HUES6 (cell line): ENCODE measurements around the gene NEUROG1.
A peak's percentile ranks its signal among the peaks of the same experiment; 100 is the strongest.

Source experiments
- H3K27ac ChIP-seq: 2 replicates; pipeline ENCODE4 v1.7.0; 2013; ENCODE audit warnings: low read depth, mild to moderate bottlenecking, low read length, inconsistent platforms
- H3K27me3 ChIP-seq: 2 replicates; pipeline ENCODE4 v1.6.1; 2013; ENCODE audit warnings: low read length; ENCODE audit not compliant: control insufficient read depth, insufficient read depth
- H3K36me3 ChIP-seq: 2 replicates; pipeline ENCODE4 v1.6.1; 2013; ENCODE audit warnings: low read length; ENCODE audit not compliant: control insufficient read depth, insufficient read depth
- H3K4me1 ChIP-seq: 2 replicates; pipeline ENCODE4 v1.6.1; 2013; ENCODE audit warnings: low read length; ENCODE audit not compliant: control insufficient read depth, insufficient read depth
- H3K4me3 ChIP-seq: 2 replicates; pipeline ENCODE4 v1.5.1; 2013; ENCODE audit warnings: low read depth, low read length
- H3K9ac ChIP-seq: one replicate; pipeline ENCODE4 v1.6.1; 2013; ENCODE audit warnings: mild to moderate bottlenecking, low read length
- H3K9me3 ChIP-seq: 2 replicates; pipeline ENCODE4 v1.6.1; 2013; ENCODE audit warnings: low read depth, low read length; ENCODE audit not compliant: control insufficient read depth, insufficient read depth

Gene NEUROG1

GRCh38 chr5:135535820-135536801 lies at the start of gene NEUROG1:
Gene NEUROG1, minus strand, starts transcription at chr5:135535964. Its CDS starts 274 bp downstream, at chr5:135535690.
- peaks cover 100% of the 10 kb centered on the region for H3K27me3 ChIP-seq

DNA sequence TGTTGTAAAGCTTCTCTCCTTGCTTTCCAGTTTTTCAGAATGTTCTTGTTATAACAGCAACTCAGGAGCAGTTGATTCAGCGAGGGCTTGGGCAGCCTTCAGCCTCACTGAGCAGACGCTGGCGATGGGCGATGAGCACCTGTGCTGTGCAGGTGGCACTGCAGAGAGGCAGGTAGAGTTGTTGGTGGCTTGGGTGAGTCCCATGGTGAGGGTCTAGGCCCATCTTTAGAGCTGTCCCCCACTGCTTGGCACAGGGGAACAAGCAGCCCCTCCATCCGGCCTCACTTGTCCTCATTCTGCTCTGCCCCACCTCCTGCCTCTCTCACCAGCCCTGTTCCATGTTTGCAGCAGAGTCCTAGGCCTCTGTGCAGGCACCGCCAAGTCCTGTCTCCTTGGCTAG lies 49.2 kb upstream of the NEUROG1 start:
- no peak overlapping the region for H3K27ac ChIP-seq
- H3K9ac ChIP-seq: no peak overlapping the region
- H3K4me1 ChIP-seq: no peaks in the 10 kb centered on the region
- no peak overlapping the region for H3K4me3 ChIP-seq
- no peaks in the 10 kb centered on the region for H3K9me3 ChIP-seq
- no peaks in the 10 kb centered on the region for H3K36me3 ChIP-seq
- H3K27me3 ChIP-seq: peaks cover 42% of the 10 kb centered on the region

More at GRCh38 chr5:135535820-135536801, at the start of gene NEUROG1:
- H3K4me1 ChIP-seq: peaks cover 20% of the 10 kb centered on the region
- H3K9ac ChIP-seq: no peak within 1 kb of the TSS
- H3K36me3 ChIP-seq: no peaks in the 10 kb centered on the region
- H3K9me3 ChIP-seq: peaks cover 5% of the 10 kb centered on the region; the same call in 1 of the 2 replicates
- H3K4me3 ChIP-seq: peak within 1 kb of the TSS; percentile 47
- no peak within 1 kb of the TSS for H3K27ac ChIP-seq

- peaks cover 48% of the 10 kb centered on the region for H3K27me3 ChIP-seq
- no peak overlapping the region for H3K4me3 ChIP-seq
- H3K9ac ChIP-seq: no peak overlapping the region
- H3K36me3 ChIP-seq: no peaks in the 10 kb centered on the region
- H3K9me3 ChIP-seq: no peaks in the 10 kb centered on the region
- H3K27ac ChIP-seq: no peak overlapping the region
- H3K4me1 ChIP-seq: 0 out of 2 replicates have a peak, but pooled peaks cover 4% of the 10 kb centered on the region
These were observed 48.5 kb upstream of the NEUROG1 start for GRCh38 chr5:135584276-135584675.

- Histone ChIP-seq H3K27ac (no peak overlapping the region), H3K4me3 (no peak overlapping the region), H3K9ac (no peak overlapping the region), H3K9me3 (no peaks in the 10 kb centered on the region), H3K27me3 (peaks cover 69% of the 10 kb centered on the region), H3K36me3 (no peaks in the 10 kb centered on the region), H3K4me1 (peaks cover 18% of the 10 kb centered on the region)
These were observed 46.5 kb upstream of the NEUROG1 start for GRCh38 chr5:135582099-135582781.

DNA sequence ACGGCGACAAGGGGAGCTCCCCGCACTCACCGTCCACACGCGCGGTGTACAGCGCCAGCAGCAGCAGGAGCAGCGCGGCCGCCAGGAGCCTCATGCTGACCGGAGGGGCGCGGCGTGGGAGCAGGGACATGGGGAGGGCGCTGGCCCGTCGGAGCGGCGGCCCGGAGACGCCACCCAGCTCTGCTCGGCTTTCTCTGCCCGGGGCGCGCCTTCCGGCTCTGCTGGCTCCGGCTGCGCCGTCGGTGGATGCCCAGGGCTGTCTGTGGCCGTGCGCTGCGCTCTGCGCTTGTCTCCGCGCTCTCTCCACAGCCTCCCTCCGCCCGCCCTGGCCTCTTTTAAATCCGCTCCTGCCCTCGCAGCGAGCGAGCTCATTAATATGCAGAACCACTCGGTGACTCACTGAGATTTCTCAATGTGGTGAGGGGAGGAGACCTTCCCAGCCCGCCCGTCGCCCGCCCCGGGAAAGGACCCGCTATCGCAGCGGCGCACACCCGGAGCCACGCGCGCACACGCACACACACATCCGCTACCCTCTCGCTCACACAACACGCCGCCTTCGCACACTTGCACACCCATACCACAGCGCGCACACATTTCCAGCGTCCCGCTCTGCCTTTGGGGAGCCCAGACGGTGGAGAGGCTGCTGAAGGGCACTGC lies 43.0 kb upstream of the NEUROG1 start, which contains the start of gene CXCL14:
TSS of gene CXCL14 (minus strand) at position 307 of the 657 bp plus-strand sequence. CDS start at position 94, 213 bp downstream.
- peak within 1 kb of the TSS; percentile 76 for H3K4me3 ChIP-seq
- H3K36me3 ChIP-seq: no peaks in the 10 kb centered on the region; the same call in 1 of the 2 replicates
- H3K9ac ChIP-seq: peak within 1 kb of the TSS; percentile 67
- peaks cover 86% of the 10 kb centered on the region for H3K27me3 ChIP-seq
- H3K9me3 ChIP-seq: no peaks in the 10 kb centered on the region
- H3K4me1 ChIP-seq: peaks cover 33% of the 10 kb centered on the region
- H3K27ac ChIP-seq: no peak within 1 kb of the TSS

DNA sequence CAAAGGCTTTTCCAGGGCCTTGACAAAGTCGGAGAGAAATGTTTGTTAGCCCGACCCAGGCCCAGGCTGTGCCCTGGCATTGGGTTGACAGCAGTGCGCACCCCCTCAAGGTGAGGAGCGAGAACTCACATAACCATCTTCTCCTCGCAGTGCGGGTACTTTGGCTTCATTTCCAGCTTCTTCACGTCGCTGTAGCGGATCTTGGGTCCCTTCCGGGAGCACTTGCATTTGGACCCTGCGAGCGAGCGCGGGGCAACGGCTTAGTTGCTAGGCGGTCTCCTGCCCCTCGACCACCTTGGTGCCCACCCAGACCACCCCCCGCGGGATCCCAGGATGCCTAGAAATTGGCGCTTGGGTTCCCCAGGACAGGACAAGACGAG lies 42.5 kb upstream of the NEUROG1 start:
- no peaks in the 10 kb centered on the region; the same call in 1 of the 2 replicates for H3K36me3 ChIP-seq
- H3K4me3 ChIP-seq: peak overlapping the region; percentile 76
- no peak overlapping the region for H3K27ac ChIP-seq
- peak overlapping the region; percentile 67 for H3K9ac ChIP-seq
- H3K9me3 ChIP-seq: no peaks in the 10 kb centered on the region
- H3K4me1 ChIP-seq: peaks cover 33% of the 10 kb centered on the region
- peaks cover 81% of the 10 kb centered on the region for H3K27me3 ChIP-seq

GRCh38 chr5:135577421-135577820 lies 41.7 kb upstream of the NEUROG1 start:
- peaks cover 33% of the 10 kb centered on the region for H3K4me1 ChIP-seq
- H3K4me3 ChIP-seq: peak overlapping the region; percentile 76; the same call in 1 of the 2 replicates
- no peaks in the 10 kb centered on the region for H3K9me3 ChIP-seq
- H3K36me3 ChIP-seq: no peaks in the 10 kb centered on the region; the same call in 1 of the 2 replicates
- H3K27me3 ChIP-seq: peaks cover 72% of the 10 kb centered on the region
- H3K27ac ChIP-seq: no peak overlapping the region
- peak overlapping the region; percentile 0 for H3K9ac ChIP-seq

- peaks cover 61% of the 10 kb centered on the region for H3K27me3 ChIP-seq
- no peaks in the 10 kb centered on the region; the same call in 1 of the 2 replicates for H3K36me3 ChIP-seq
- H3K4me3 ChIP-seq: peak overlapping the region; percentile 33; the same call in 1 of the 2 replicates
- peak overlapping the region; percentile 40 for H3K9ac ChIP-seq
- H3K27ac ChIP-seq: no peak overlapping the region
- H3K4me1 ChIP-seq: peaks cover 33% of the 10 kb centered on the region
- no peaks in the 10 kb centered on the region for H3K9me3 ChIP-seq
These were observed 40.4 kb upstream of the NEUROG1 start for GRCh38 chr5:135576075-135576599.

GRCh38 chr5:135574493-135574892 lies 38.7 kb upstream of the NEUROG1 start:
- no peaks in the 10 kb centered on the region; the same call in 1 of the 2 replicates for H3K36me3 ChIP-seq
- H3K27me3 ChIP-seq: peaks cover 44% of the 10 kb centered on the region
- no peak overlapping the region for H3K9ac ChIP-seq

GRCh38 chr5:135571902-135572301 lies 36.1 kb upstream of the NEUROG1 start:
- Histone ChIP-seq H3K36me3 (no peaks in the 10 kb centered on the region; the same call in 1 of the 2 replicates), H3K4me1 (peaks cover 24% of the 10 kb centered on the region), H3K9ac (no peak overlapping the region), H3K27me3 (peaks cover 18% of the 10 kb centered on the region), H3K27ac (no peak overlapping the region), H3K9me3 (no peaks in the 10 kb centered on the region), H3K4me3 (no peak overlapping the region)

More at GRCh38 chr5:135574493-135574892, 38.7 kb upstream of the NEUROG1 start:
- Histone ChIP-seq H3K27ac (no peak overlapping the region), H3K9me3 (no peaks in the 10 kb centered on the region), H3K4me1 (peaks cover 34% of the 10 kb centered on the region), H3K4me3 (no peak overlapping the region)
